WERI-Rb-1 (cell line): ENCODE measurements around the gene GNG12.
A peak's percentile ranks its signal among the peaks of the same experiment; 100 is the strongest.
"Not testable (repeated sequence)": the region's sequence is repeated elsewhere in the genome, so short reads cannot be mapped to it uniquely, and the experiment has no call there.

ENCODE experiments used
- DNase-seq: peaks from one replicate; pipeline ENCODE4 v3.0.0-alpha.2; 2020
- H3K27ac ChIP-seq: fragments of 250-450 bp; sonication (Bioruptor Pico); 2 replicates; pipeline ENCODE4 v1.5.1; 2020; ENCODE audit warnings: mild to moderate bottlenecking, moderate library complexity
- H3K27me3 ChIP-seq: fragments of 250-450 bp; sonication (Bioruptor Pico); 2 replicates; pipeline ENCODE4 v1.5.1; 2021; ENCODE audit warnings: mild to moderate bottlenecking, low read depth, moderate library complexity; ENCODE audit not compliant: insufficient read depth, severe bottlenecking
- H3K36me3 ChIP-seq: fragments of 250-450 bp; sonication (Bioruptor Pico); 2 replicates; pipeline ENCODE4 v1.5.1; 2020; ENCODE audit warnings: mild to moderate bottlenecking, moderate library complexity
- H3K4me3 ChIP-seq: 2 replicates; pipeline ENCODE4 v1.5.1; 2011; ENCODE audit warnings: low read depth, mild to moderate bottlenecking, control low read depth, low read length
- H3K9me3 ChIP-seq: fragments of 250-450 bp; sonication (Bioruptor Pico); 2 replicates; pipeline ENCODE4 v1.5.1; 2021; ENCODE audit warnings: mild to moderate bottlenecking, moderate library complexity; ENCODE audit not compliant: severe bottlenecking
- CTCF ChIP-seq: IDR thresholded peaks from 2 replicates; pipeline ENCODE4 v1.5.1; 2011; ENCODE audit warnings: low read depth, mild to moderate bottlenecking, control low read depth, inconsistent platforms, low read length

GNG12 gene

GRCh38 chr1:67733681-67734322 lies 99.5 kb downstream of the GNG12 start:
- Histone ChIP-seq H3K27me3 (no peaks in the 10 kb centered on the region), H3K36me3 (no peaks in the 10 kb centered on the region), H3K9me3 (no peaks in the 10 kb centered on the region), H3K27ac (no peak overlapping the region), H3K4me3 (no peak overlapping the region)
- no peak for TF ChIP-seq CTCF
- DNase-seq, result no peak

GRCh38 chr1:67732750-67733151 lies 100.5 kb downstream of the GNG12 start:
- Histone ChIP-seq H3K36me3 (no peaks in the 10 kb centered on the region), H3K27ac (no peak overlapping the region), H3K4me3 (no peak overlapping the region), H3K9me3 (no peaks in the 10 kb centered on the region), H3K27me3 (no peaks in the 10 kb centered on the region)
- peak; percentile 57 for DNase-seq
- TF ChIP-seq CTCF, result no peak

- no peak for TF ChIP-seq CTCF
- H3K27me3 ChIP-seq, result no peaks in the 10 kb centered on the region
- H3K36me3 ChIP-seq, result no peaks in the 10 kb centered on the region
- H3K27ac ChIP-seq, result no peak overlapping the region
- no peak overlapping the region for H3K4me3 ChIP-seq
- H3K9me3 ChIP-seq, result no peaks in the 10 kb centered on the region
- no peak for DNase-seq
These were observed 101.9 kb downstream of the GNG12 start for GRCh38 chr1:67731322-67731721.

GRCh38 chr1:67730312-67730711 lies 103.0 kb downstream of the GNG12 start:
- H3K27ac ChIP-seq, result not testable (repeated sequence)

GRCh38 chr1:67729872-67730271 lies 103.4 kb downstream of the GNG12 start:
- Histone ChIP-seq H3K36me3 (no peaks in the 10 kb centered on the region), H3K9me3 (no peaks in the 10 kb centered on the region), H3K27me3 (no peaks in the 10 kb centered on the region), H3K4me3 (no peak overlapping the region), H3K27ac (no peak overlapping the region)
- DNase-seq, result no peak
- TF ChIP-seq CTCF, result no peak

More at GRCh38 chr1:67730312-67730711, 103.0 kb downstream of the GNG12 start:
- DNase-seq, H3K4me3 ChIP-seq, H3K27me3 ChIP-seq, H3K9me3 ChIP-seq, H3K36me3 ChIP-seq: not testable (repeated sequence)

- Histone ChIP-seq H3K4me3 (no peak overlapping the region), H3K27ac (no peak overlapping the region), H3K27me3 (no peaks in the 10 kb centered on the region), H3K36me3 (no peaks in the 10 kb centered on the region), H3K9me3 (no peaks in the 10 kb centered on the region)
- no peak for DNase-seq
- no peak for TF ChIP-seq CTCF
These were observed 107.0 kb downstream of the GNG12 start for GRCh38 chr1:67726224-67726623.
